HT-29 (cell line): ENCODE results near the gene TRABD2B. TPM values are rescaled to one million over a fixed set of nuclear protein-coding genes. Genes with fewer than 3 reads are reported as not detected.

Experiments
- DNase-seq: peaks from one replicate; pipeline ENCODE4 v3.0.0-alpha.2; 2015; ENCODE audit warnings: low spot score
- total RNA-seq: library from RNA; depleted of rRNA; stranded (reverse); fragments of >200 nt; shearing (Covaris generic); gene quantifications from 2 replicates; pipeline ENCODE4 v1.2.3, GENCODE V29; 2014; rRNA removed

TRABD2B gene
- total RNA-seq, 1 experiment from 2014 or later = 0.05 TPM

DNA sequence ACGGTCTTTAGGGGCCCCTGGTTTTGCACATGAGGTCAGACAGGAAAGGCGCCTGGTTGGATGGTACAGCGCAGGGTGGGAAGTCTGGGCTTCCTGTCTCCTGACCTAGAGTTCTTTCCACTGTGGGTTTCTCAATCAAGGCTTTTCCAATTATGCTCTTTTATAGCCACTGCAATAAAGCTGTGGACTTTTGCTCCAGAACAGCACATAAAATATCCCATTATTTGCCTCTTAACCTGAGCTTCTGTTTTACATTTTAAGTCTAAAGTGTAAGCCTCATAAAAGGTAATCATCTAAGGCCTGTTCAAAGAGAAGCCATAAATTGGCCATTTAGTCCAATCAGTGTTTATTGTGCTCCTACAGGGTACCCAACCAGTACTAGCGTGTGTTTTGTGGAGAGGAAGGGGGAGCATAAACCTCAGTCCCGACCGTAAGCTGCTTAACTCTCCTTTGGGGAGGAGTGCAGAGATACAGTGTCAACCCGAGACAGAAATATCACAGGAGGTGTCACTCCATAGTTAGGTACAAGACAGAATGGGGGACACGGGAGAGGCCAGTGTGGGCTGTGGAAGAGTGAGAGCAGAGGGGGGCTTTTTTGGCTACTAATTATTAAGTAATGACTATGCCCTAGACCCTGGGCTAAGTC is 270.0 kb downstream of the TRABD2B start:
- DNase-seq = no peak

DNA sequence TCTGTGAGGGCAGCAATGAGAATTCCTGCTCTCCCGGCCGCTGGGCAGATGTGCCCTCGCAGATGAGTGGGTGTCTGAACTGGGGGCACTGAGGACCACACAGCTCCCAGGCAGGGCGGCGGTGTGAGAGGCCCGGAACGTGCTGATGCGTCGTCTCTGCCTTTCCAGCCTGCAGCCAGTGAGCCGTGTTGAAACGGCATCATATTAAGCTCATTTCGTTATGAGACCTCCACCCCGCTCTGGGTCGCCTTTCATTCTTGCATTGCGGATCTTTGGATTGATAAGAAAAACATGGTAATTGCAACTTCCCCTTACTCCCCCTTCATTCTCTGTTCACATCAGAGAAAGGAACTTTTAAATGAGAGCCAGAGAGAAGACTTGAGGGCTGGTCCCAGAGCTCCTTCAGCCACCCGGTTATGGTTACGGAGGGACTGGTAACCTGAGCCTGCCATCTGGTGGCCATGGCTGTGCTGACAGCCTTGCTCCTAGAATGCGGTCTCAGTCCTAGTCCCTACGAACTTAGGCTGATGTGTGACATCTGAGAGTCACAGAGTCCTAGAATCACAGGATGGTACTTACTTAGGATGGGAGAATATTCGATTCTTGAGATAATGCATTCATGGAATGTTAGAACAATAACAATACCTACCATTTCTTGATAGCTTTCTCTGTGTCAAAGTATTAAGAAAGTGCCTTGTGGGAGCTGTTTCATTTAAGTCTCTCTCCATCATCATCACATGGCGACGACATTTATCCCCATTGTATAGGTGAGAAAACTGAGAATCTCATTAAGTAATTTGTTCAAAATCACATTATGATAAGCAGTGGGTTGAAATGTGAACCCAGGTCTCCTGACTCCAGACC is 271.0 kb downstream of the TRABD2B start:
- peak; percentile 88 for DNase-seq

DNA sequence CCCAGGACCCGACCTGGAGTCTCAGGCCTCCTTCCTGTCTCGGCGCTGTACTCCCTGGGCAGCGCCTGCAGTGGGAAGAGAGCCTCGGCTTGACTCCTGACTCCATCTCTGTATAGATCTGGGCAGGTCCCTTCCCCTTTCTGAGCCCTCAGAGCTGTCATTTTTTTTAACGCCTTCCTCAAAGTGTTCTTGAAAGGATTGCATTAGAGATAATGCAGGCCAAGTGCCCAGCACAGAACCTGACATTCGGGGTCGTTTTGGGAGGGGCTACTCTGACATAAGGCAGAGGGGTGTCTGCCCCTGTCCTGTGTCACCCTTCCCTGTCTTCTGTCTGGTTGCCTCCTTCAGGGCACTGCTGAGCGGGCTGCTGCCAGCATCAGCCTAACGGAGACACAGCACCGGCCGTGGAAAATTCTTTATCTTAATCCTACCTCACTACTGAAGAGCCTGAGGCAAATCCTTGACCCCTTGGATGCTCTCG is 271.6 kb downstream of the TRABD2B start:
- no peak for DNase-seq

DNA sequence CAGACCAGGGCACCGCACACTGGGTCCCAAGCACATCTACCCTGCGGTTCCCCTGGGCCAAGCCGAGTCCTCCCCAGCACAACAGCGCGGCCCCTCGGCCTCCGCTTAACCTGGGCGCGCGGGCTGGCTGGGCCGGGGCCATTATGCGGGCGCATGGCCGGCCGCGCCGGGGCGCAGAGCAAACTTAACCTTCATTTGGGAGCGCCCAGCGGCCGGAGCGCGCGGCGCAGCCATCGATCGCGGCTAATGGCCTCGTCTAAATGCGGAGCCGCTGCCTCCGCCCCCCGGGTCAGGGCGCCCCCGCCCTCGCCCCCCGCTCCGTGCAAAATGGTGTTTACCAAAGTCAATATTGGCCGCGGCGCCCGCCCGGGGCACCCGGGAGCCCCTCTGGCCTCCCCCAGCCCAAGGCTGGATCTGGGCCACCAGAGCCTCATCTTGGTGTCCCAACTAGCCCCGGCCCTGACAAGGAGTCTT is 272.1 kb downstream of the TRABD2B start:
- no peak for DNase-seq

DNA sequence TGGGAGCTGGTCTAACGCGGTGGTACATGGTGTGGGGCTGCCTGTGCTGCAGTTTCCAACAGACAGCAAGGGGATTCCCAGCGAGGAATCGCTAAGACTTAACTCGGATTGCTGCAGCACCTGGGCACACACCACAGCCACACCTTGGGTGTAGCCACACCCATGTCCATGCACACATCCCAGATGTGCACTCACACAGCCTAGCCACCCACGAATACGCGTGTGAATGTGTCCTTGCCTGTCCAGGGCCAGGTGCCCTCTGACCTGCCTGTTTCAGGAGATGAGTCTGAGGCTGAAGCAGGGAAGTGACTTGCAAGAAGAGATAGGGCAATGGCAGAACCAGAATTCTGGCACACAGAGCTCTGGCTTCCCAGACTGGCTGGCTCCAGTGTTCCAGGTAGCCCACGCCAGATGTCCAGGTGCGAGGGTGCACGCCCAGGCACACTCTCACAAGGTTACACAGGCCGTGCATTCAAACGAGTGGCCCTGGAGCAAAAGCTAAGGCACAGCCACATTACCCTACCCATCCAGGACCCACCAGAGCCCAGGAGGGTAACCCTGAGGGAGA is 272.7 kb downstream of the TRABD2B start:
- no peak for DNase-seq

DNA sequence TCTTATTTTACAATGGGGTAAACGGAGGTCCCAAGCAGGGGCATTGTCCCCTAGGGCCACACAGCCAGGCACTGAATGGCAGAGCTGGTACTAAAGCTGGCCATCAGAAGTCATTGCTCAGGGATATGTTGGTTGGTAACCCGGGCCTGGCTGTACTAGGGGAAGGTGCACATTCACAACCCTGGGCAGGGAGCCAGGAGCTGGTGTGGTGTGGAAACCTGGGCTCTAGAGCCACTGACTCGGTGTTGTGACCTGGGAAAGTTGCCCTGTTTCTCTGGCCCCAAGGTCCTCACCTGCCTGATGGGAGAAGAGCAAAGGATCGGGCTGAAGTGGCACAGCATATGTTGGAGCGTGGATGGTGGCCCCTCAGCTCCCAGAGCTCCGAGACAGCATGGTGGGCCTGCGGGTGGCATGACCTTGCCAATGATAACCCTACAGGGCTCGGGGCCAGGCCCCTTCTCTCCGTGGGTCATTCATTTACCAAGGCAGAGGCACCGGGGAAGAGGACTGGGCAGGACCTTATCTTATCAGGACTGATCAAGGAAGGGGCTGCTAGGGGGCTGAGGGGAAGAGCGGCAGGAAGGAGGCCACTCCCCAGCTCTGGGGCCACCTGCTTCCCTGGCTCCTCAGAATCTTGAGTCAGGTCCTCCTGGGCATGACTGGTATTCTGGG is 274.1 kb downstream of the TRABD2B start:
- no peak for DNase-seq

DNA sequence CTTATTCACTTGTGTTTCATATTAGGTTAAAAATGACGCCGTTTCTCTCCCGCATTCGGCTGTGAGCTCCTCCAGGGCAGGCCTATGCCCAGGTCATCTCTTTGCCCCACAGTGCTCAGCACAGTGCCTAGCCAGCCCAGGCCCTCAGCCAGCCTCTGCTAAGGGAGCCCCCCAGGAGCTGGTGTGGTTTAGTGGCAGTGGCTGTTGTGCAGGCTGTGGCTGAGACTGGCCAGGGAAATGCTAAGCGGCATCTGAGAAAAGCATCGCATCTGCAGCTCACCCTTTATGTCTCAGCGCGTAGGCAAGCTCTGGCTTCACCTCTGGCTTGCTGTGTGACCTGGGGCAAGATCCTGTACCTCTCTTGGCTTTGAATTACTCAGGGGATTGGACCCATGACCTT is 275.1 kb downstream of the TRABD2B start:
- DNase-seq = no peak

DNA sequence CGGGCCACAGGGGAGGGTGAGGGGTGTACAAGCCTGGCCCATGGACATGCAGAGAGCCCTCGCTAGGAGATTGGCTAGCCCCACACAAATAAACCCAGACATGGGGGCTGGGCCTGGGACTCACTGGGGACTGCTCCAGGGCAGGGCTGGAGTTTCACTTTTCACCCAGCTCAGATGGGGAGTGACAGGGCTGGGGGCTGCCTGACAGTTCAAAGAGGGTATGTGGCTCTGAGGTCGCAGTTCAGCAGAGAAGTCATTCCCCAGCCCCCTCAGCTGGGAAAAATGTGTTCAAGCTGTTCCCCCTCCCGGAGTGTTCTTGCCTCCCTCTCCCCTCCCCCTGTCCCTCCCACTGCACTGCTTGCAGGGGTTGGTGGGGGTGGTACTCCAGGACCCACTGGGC is 277.1 kb downstream of the TRABD2B start:
- no peak for DNase-seq

DNA sequence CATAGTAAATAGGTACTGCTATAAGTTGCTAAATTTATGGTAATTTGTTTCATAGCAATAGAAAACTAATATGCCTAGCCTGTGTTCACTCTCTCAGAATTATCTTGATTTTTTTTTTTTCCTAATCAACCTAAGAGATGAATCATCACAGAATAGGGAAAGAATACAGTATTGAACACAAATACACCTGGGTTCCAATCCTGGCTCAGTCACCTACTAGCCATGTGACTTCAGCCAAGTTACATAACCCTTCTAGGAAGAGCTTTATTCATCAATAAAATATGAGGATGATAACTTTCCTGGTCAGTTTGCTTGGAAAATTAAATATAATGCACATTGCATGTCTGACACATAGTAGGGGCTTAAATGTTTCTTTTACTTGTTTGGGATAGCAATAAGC is 279.8 kb downstream of the TRABD2B start:
- DNase-seq = no peak

DNA sequence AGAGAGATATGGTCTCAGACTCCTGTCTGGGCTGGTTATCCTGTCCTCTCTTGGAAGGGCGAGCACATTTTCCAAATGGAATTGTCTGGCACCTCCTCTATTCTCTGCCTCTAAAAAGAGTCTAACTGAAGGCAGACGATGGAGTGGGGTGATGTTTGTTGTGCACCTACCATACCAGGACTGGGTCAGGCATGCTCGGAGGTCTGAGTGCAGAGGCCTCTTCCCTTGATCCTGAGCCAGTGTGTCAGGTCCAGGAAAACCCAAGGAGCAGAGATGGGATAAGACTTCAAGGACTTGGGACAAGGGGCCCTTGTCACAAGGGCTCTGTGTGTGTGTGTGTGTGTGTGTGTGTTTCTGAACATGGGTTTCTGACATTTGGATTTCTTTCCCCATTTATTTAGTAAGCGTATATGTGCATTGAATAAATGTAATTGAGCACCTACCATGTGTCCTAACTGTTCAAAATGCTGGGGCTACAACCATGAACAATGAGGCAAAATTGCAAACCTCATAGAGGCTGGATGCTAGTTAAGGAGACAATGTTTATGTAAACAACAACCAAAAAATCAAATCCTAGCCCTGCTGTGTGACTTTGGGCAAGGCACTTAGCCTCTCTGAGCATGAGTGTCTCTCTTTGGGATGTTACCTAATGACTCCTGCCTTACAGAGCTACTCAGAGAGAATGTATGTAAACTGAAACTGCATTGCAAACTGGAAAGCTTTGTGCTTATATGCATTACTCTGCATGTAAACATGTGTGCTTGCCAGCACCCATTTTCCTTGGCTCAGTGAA is 283.0 kb downstream of the TRABD2B start:
- no peak for DNase-seq

DNA sequence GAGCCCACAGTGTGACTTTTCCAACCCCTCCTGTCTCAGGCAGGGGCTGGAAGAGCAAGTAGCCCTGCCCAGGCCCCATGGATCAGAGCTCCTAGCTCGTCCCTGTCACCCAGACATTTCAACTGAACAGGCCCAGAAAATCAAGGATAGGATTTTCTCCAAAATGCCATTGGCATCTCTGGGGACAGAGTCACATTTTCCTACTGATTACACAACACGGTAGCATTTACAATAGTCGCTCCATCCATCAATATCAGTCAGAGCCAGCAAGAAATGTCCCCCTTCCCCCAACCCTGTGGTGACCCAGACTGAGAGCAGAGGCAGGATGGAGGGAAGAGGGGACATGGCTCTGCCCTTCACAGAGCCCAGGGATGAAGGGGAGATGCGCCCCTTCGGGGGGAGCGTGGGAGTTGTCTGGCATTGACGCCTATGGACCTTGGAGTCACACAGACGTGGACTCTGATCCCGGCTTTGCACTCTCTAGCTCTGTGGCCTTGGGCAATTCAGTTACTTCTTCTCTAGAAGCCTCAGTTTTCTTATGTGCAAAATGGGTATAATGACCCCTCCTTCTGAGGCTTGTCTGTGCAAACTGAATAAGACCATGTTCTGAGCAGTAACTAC is 283.7 kb downstream of the TRABD2B start:
- DNase-seq = no peak

DNA sequence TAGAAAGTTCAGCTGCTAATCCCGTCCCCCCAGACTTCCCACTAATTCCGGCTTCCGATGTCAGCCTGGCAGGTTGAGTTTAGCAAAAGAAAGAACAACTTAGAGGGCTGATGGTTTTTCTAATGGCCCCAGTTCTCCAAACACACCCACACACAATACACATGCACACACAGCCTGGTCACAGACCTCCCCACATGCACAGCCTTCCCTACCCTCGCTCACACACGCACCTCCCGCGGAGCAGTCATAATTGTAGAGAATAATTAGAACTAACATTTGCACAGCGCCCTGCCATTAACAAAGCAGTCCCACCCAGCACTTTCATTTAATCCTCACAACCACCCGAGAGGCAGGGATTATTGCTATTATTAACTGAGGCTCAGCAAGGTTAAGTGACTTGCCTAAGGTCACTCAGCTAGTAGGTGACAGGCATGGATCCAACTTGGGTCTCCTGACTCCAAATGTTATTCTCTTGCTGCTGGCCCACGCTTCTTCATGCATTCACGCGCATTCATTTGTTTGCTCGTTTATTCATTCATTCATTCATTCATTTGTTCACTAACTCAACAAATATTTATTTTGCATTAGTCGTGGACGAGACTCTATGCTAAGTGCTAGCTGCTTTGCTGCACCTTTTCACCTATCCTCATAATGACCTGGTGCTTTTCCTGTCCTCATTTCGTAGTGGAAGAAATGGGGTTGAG is 284.4 kb downstream of the TRABD2B start:
- DNase-seq = no peak

DNA sequence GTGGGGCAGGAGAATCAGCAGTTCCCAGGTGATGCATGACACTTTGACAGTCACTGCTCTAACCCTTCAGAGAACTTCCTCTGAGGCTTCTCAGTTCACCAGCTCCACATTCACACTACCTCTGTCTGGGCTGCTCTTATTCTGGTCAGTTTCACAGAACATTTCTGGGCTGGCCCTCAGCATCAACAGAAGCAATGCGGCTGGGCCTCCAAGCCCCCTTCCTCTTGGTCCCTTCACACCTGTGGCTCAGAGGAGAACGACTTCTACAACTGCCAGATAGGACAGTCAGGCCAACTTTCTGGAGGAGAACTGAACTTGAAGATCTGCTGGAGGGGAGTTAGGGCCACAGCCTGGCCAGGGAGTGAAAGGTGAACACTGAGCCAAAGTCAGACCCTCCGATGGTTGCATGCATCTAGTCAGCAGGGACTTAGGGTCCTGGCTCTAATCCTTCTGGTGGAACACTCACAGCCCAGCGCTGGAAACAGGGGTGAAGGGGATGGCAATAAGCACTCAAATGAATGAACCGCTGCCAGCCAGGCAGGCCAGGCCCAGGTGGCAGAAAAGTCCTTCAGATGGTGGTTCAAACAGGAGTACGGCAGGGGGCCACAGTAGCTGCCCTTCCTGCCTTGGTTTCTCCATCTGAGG is 285.2 kb downstream of the TRABD2B start:
- no peak for DNase-seq

DNA sequence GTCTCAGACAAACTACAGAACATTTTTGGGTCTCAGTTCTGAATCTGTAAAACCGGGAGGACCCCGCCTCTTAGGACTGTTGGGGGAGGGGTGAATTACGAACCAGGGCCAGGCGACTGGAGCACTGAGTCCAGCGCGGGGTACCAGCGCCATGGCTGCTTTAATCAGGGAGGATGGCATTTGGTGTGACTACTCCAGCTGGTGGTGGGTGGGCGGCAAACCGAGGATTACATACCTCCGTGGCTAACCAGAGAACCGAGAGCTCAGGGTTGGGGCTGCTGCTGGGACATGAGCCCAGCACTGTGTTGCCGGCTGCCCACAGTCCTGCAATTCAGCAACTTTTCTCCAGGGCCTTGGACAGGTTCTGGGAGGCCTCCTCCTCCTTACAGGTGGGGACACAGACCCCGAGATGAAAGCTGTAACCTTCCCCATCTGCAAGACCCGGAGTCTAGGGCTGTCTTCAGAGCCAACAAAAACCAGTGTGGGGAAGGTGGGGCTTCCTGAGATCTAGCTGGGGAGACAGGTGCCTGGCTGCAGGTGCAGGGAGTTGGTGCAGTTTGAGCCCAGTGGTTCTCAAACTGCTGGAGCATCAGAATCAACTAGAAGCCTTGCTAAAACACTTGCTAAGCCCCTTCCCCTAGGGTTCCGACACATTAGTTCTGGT is 285.9 kb downstream of the TRABD2B start:
- no peak for DNase-seq

Other genes with a start within 250 kb of the TRABD2B start
- gene SLC5A9, start 225.3 kb upstream of the TRABD2B start, total RNA-seq = 0.91 and 2.3 TPM in 2 replicates